WTC11 (cell line): ENCODE results near the gene CLEC20A. TPM values are rescaled to one million over a fixed set of nuclear protein-coding genes. Genes with fewer than 3 reads are reported as not detected.

Experiments
- ATAC-seq: fragments of 200-7000 bp; cut with Tn5 transposase; 2 replicates; pipeline ENCODE4 v1.10.0; 2021; ENCODE audit warnings: mild to moderate bottlenecking, moderate library complexity
- CTCF ChIA-PET: fragments of 300-600 bp; sonication (Branson Sonifier 250); formaldehyde crosslinking; loops from one replicate; lab custom pipeline; 2021; ENCODE audit warnings: antibody characterized with exemption; lab: Charles Lee
- POLR2A ChIA-PET: fragments of 350-600 bp; sonication (Branson Sonifier 250); formaldehyde crosslinking; loops from one replicate; lab custom pipeline; 2021; ENCODE audit warnings: antibody characterized with exemption; lab: Charles Lee
- DNase-seq: peaks from one replicate; pipeline ENCODE4 v3.0.0; 2021; ENCODE audit warnings: low spot score
- H3K27ac Mint-ChIP-seq: 2 replicates; pipeline ENCODE4 v1.8.0; 2021; ENCODE audit warnings: mixed read lengths
- H3K27me3 Mint-ChIP-seq: 2 replicates; pipeline ENCODE4 v1.8.0; 2021; ENCODE audit warnings: low read depth, mild to moderate bottlenecking, moderate library complexity, mixed read lengths
- H3K36me3 Mint-ChIP-seq: 2 replicates; pipeline ENCODE4 v1.8.0; 2021; ENCODE audit warnings: mixed read lengths
- H3K4me1 Mint-ChIP-seq: 2 replicates; pipeline ENCODE4 v1.8.0; 2022; ENCODE audit warnings: mixed read lengths
- H3K4me3 Mint-ChIP-seq: 2 replicates; pipeline ENCODE4 v1.8.0; 2021; ENCODE audit warnings: mild to moderate bottlenecking, moderate library complexity, mixed read lengths
- H3K9me3 Mint-ChIP-seq: 2 replicates; pipeline ENCODE4 v1.8.0; 2021; ENCODE audit warnings: mixed read lengths
- EMX1 ChIP-seq: fragments of 250-450 bp; sonication (Bioruptor Pico); IDR thresholded peaks from 2 replicates; pipeline ENCODE4 v1.8.0; 2021; ENCODE audit warnings: mild to moderate bottlenecking
- ETV6 ChIP-seq: sonication (generic); formaldehyde crosslinking; IDR thresholded peaks from 2 replicates; pipeline ENCODE4 v1.8.1; 2022; ENCODE audit warnings: mild to moderate bottlenecking, missing genetic modification reagents
- KAT7 ChIP-seq: sonication (generic); formaldehyde crosslinking; IDR thresholded peaks from 2 replicates; pipeline ENCODE4 v1.8.1; 2023; ENCODE audit warnings: missing genetic modification reagents, mild to moderate bottlenecking, borderline replicate concordance
- NR3C1 ChIP-seq: sonication (generic); formaldehyde crosslinking; conservative IDR thresholded peaks from 2 replicates; pipeline ENCODE4 v1.8.1; 2023; ENCODE audit warnings: low read depth, mild to moderate bottlenecking, missing genetic modification reagents
- ZNF232 ChIP-seq: sonication (generic); formaldehyde crosslinking; IDR thresholded peaks from 2 replicates; pipeline ENCODE4 v1.8.0; 2022; ENCODE audit warnings: mild to moderate bottlenecking, missing genetic modification reagents
- total RNA-seq: library from RNA; stranded (reverse); gene quantifications from 3 replicates; pipeline ENCODE4 v1.2.3, GENCODE V29; 2021
- TF ChIP-seq, protein P1 (sequence below): sonication (generic); formaldehyde crosslinking; IDR thresholded peaks from 2 replicates; pipeline ENCODE4 v1.8.0; 2022; ENCODE audit warnings: missing genetic modification reagents
- TF ChIP-seq, protein P2 (sequence below): sonication (generic); formaldehyde crosslinking; IDR thresholded peaks from 2 replicates; pipeline ENCODE4 v1.8.1; 2022; ENCODE audit warnings: mild to moderate bottlenecking, missing genetic modification reagents, moderate library complexity, borderline replicate concordance
- TF ChIP-seq, protein P3 (sequence below): fragments of 250-450 bp; sonication (Bioruptor Pico); IDR thresholded peaks from 2 replicates; pipeline ENCODE4 v2.1.2; 2022; ENCODE audit warnings: mild to moderate bottlenecking, moderate library complexity
- TF ChIP-seq, protein P4 (sequence below): sonication (generic); formaldehyde crosslinking; IDR thresholded peaks from 2 replicates; pipeline ENCODE4 v1.8.1; 2023; ENCODE audit warnings: mild to moderate bottlenecking, moderate library complexity, missing genetic modification reagents
- TF ChIP-seq, protein P5 (sequence below): sonication (generic); formaldehyde crosslinking; IDR thresholded peaks from 2 replicates; pipeline ENCODE4 v1.8.0; 2022; ENCODE audit warnings: mild to moderate bottlenecking, missing genetic modification reagents

CLEC20A gene
- total RNA-seq, 1 experiment from 2014 or later = not detected

DNA sequence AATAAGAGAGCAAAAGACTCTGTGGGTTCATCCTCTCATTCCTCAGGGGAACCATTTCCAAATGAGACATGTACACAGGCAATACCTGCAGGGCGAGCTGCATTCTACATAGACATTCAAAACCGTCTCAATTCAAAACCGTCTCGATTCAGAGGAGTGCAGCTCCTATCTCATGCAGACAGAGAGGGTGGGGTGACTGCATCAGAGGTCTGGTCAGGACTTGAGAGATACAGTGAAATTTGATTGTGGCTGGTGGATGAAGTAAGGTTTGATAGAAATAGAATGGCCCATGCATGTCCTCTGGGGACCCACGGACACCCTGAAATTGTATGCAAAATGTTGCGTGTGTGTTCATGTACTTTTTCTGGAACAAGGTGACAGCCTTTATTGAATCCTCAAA, 43.4 kb upstream of the CLEC20A start (continued):
- TF ChIP-seq, protein P1, sequence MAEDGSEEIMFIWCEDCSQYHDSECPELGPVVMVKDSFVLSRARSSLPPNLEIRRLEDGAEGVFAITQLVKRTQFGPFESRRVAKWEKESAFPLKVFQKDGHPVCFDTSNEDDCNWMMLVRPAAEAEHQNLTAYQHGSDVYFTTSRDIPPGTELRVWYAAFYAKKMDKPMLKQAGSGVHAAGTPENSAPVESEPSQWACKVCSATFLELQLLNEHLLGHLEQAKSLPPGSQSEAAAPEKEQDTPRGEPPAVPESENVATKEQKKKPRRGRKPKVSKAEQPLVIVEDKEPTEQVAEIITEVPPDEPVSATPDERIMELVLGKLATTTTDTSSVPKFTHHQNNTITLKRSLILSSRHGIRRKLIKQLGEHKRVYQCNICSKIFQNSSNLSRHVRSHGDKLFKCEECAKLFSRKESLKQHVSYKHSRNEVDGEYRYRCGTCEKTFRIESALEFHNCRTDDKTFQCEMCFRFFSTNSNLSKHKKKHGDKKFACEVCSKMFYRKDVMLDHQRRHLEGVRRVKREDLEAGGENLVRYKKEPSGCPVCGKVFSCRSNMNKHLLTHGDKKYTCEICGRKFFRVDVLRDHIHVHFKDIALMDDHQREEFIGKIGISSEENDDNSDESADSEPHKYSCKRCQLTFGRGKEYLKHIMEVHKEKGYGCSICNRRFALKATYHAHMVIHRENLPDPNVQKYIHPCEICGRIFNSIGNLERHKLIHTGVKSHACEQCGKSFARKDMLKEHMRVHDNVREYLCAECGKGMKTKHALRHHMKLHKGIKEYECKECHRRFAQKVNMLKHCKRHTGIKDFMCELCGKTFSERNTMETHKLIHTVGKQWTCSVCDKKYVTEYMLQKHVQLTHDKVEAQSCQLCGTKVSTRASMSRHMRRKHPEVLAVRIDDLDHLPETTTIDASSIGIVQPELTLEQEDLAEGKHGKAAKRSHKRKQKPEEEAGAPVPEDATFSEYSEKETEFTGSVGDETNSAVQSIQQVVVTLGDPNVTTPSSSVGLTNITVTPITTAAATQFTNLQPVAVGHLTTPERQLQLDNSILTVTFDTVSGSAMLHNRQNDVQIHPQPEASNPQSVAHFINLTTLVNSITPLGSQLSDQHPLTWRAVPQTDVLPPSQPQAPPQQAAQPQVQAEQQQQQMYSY (CRISPR knock-in tag) = no peak
- no peak for TF ChIP-seq ZNF232 (CRISPR knock-in tag)
- TF ChIP-seq, protein P2, sequence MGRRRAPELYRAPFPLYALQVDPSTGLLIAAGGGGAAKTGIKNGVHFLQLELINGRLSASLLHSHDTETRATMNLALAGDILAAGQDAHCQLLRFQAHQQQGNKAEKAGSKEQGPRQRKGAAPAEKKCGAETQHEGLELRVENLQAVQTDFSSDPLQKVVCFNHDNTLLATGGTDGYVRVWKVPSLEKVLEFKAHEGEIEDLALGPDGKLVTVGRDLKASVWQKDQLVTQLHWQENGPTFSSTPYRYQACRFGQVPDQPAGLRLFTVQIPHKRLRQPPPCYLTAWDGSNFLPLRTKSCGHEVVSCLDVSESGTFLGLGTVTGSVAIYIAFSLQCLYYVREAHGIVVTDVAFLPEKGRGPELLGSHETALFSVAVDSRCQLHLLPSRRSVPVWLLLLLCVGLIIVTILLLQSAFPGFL = no peak
- TF ChIP-seq, protein P3, sequence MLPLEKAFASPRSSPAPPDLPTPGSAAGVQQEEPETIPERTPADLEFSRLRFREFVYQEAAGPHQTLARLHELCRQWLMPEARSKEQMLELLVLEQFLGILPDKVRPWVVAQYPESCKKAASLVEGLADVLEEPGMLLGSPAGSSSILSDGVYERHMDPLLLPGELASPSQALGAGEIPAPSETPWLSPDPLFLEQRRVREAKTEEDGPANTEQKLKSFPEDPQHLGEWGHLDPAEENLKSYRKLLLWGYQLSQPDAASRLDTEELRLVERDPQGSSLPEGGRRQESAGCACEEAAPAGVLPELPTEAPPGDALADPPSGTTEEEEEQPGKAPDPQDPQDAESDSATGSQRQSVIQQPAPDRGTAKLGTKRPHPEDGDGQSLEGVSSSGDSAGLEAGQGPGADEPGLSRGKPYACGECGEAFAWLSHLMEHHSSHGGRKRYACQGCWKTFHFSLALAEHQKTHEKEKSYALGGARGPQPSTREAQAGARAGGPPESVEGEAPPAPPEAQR = no peak

DNA sequence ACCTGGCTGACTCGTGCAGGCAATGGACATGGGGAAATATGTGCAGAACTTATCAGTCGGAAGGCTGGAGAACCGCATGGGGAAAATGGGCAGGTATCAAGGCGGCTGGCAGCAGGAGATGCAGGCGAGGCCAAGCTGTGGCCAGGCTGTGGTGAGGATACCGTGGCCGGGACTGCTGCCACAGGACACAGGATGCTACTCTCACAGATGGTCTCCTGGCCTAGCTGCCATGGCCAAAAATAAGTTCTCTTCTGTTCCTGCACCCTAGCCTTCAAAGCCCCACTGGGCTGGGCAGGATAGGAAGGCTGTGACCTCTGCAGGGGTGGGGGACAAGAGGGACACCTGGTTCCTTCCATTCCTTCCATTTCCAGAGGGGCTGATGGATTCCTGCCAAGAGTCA, 42.5 kb upstream of the CLEC20A start:
- H3K27ac Mint-ChIP-seq = no peak overlapping the region
- H3K36me3 Mint-ChIP-seq = no peaks in the 10 kb centered on the region
- CTCF ChIA-PET = interaction anchor here (1.6 to 8.8 kb wide), 4 partner anchors 11 to 464 kb away, joined by 7 to 86 read pairs (median 32); no protein-coding TSS in a partner anchor
- no peak for DNase-seq
- peaks cover 8% of the 10 kb centered on the region for H3K4me1 Mint-ChIP-seq
- H3K4me3 Mint-ChIP-seq = no peak overlapping the region
- H3K9me3 Mint-ChIP-seq = no peaks in the 10 kb centered on the region
- H3K27me3 Mint-ChIP-seq = no peaks in the 10 kb centered on the region; the same call in 1 of the 2 replicates
- TF ChIP-seq NR3C1 (CRISPR knock-in tag) (no peak), KAT7 (CRISPR knock-in tag) (no peak)
- POLR2A ChIA-PET = no interaction called here
- no peak for ATAC-seq

DNA sequence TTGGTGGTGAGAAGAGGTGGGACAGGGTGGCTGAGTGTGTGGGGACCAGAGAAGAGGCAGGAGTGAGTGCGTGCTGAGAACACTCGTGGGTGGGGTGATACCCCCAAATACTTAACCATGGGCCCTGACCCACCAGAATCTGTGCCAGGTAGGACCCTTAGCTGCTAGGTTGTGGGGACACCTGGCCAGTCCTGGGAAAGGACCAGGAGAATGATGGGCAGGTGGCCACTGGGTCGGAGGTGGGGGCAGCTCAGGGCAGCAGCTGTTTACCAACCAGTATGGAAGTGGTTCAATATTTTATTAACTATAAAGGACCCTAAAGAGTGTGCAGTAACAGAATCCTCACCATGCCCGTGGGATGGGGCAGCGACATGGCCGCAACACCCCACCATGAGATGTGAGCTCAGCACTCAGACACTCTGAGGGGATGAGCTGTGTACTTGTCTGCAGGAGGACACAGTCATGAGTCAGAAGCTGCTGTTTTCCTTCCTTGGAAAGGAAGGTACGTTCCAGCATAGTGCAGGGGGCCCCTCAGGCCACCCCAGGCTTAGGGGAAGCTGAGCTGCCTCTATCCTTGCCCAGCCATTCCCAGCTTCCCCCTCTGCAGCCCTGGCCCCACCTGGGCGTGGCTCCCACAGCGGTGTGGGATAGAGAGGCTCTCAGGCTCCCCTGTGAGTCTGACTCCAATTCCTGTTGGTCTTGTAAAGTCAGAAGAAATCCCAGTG, 41.6 kb upstream of the CLEC20A start:
- ATAC-seq = no peak
- no peak for DNase-seq
- TF ChIP-seq KAT7 (CRISPR knock-in tag) (no peak), ETV6 (CRISPR knock-in tag) (no peak), EMX1 (CRISPR knock-in tag) (no peak), NR3C1 (CRISPR knock-in tag) (no peak)
- TF ChIP-seq, protein P4, sequence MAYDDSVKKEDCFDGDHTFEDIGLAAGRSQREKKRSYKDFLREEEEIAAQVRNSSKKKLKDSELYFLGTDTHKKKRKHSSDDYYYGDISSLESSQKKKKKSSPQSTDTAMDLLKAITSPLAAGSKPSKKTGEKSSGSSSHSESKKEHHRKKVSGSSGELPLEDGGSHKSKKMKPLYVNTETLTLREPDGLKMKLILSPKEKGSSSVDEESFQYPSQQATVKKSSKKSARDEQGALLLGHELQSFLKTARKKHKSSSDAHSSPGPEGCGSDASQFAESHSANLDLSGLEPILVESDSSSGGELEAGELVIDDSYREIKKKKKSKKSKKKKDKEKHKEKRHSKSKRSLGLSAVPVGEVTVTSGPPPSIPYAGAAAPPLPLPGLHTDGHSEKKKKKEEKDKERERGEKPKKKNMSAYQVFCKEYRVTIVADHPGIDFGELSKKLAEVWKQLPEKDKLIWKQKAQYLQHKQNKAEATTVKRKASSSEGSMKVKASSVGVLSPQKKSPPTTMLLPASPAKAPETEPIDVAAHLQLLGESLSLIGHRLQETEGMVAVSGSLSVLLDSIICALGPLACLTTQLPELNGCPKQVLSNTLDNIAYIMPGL (CRISPR knock-in tag) = no peak
- TF ChIP-seq, protein P1 (CRISPR knock-in tag) = no peak
- TF ChIP-seq, protein P5, sequence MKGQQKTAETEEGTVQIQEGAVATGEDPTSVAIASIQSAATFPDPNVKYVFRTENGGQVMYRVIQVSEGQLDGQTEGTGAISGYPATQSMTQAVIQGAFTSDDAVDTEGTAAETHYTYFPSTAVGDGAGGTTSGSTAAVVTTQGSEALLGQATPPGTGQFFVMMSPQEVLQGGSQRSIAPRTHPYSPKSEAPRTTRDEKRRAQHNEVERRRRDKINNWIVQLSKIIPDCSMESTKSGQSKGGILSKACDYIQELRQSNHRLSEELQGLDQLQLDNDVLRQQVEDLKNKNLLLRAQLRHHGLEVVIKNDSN (CRISPR knock-in tag) = no peak
- ChIA-PET POLR2A (no interaction called here), CTCF (interaction anchor here (0.6 to 8.8 kb wide), 5 partner anchors 10 to 464 kb away, joined by 3 to 55 read pairs (median 7); no protein-coding TSS in a partner anchor)
- Mint-ChIP-seq H3K36me3 (no peaks in the 10 kb centered on the region), H3K27me3 (no peaks in the 10 kb centered on the region; the same call in 1 of the 2 replicates), H3K9me3 (no peaks in the 10 kb centered on the region), H3K4me1 (peaks cover 3% of the 10 kb centered on the region), H3K4me3 (no peak overlapping the region), H3K27ac (no peak overlapping the region)
